ENCODE data around the gene SOBP.
"Not testable (repeated sequence)": the region's sequence is repeated elsewhere in the genome, so short reads cannot be mapped to it uniquely, and the experiment has no call there.

Gene SOBP

DNA sequence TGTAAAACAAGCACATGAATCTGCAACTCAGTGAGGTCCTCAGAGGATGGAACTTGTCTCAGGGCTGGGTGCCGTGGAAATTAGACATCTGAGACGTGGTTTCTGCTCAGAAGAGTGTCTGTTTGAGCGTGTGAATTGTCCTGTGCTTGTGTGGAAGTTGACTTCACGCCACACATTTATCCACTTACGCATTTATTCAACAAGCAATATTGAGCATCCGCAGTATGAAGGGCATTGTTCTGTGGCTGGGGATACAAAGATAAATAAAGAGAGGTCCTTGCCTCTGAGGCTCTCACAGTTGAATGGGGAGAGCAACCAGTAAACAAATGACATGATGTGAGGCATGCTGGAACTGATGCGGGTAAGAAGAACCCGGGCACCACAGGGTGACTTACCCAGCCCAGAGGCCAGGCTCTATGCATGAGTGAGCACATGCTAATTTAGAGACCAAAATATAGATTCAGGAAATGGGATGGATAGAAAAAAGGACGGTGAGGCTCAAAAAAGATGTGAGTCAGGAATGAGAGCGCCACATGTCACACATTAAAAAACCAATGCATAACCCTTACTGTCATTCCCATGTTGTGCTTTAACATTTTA lies 60.4 kb downstream of the SOBP start:
- DNase-seq (ENCODE audit: low read depth in 2 of 3, low spot score in 1 of 3) = no peak

- DNase-seq (ENCODE audit: low read depth in 2 of 3, low spot score in 1 of 3) = no peak
Observed at GRCh38 chr6:107550906-107551305, 61.0 kb downstream of the SOBP start.

- DNase-seq (ENCODE audit: low read depth in 2 of 3, low spot score in 1 of 3) = not testable (repeated sequence)
Observed at GRCh38 chr6:107553121-107553520, 63.2 kb downstream of the SOBP start.

- DNase-seq (ENCODE audit: low read depth in 2 of 3, low spot score in 1 of 3) = no peak
Observed at GRCh38 chr6:107554326-107554725, 64.4 kb downstream of the SOBP start.

- no peak for DNase-seq (ENCODE audit: low read depth in 2 of 3, low spot score in 1 of 3)
Observed at GRCh38 chr6:107554918-107555317, 65.0 kb downstream of the SOBP start.

- no peak for DNase-seq (ENCODE audit: low read depth in 2 of 3, low spot score in 1 of 3)
Observed at GRCh38 chr6:107555449-107555848, 65.5 kb downstream of the SOBP start.

- no peak for DNase-seq (ENCODE audit: low read depth in 2 of 3, low spot score in 1 of 3)
Observed at GRCh38 chr6:107556082-107556481, 66.2 kb downstream of the SOBP start.

DNA sequence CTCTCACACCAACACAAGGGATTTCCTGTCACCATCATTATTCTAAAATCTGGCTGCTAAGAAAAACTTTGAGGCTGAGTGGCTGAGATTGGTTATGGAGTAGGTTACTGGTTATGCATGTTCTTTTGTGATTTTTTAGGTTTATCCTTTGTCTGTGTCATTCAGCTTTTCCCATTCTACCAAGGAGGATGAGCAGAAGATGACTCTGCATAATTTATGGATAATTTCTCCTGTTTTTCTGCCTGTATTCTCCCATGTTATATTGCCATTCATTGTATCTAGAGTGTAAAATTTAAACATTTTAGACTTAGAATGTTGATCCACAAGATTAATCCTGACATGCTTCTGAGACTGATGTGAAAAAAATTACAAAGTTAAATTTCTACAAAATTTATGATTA lies 67.8 kb downstream of the SOBP start:
- no peak for DNase-seq (ENCODE audit: low read depth in 2 of 3, low spot score in 1 of 3)

GRCh38 chr6:107560657-107561056 lies 70.7 kb downstream of the SOBP start:
- no peak for DNase-seq (ENCODE audit: low read depth in 2 of 3, low spot score in 1 of 3)

- no peak for DNase-seq (ENCODE audit: low read depth in 2 of 3, low spot score in 1 of 3)
Observed at GRCh38 chr6:107561306-107561705, 71.4 kb downstream of the SOBP start.

DNA sequence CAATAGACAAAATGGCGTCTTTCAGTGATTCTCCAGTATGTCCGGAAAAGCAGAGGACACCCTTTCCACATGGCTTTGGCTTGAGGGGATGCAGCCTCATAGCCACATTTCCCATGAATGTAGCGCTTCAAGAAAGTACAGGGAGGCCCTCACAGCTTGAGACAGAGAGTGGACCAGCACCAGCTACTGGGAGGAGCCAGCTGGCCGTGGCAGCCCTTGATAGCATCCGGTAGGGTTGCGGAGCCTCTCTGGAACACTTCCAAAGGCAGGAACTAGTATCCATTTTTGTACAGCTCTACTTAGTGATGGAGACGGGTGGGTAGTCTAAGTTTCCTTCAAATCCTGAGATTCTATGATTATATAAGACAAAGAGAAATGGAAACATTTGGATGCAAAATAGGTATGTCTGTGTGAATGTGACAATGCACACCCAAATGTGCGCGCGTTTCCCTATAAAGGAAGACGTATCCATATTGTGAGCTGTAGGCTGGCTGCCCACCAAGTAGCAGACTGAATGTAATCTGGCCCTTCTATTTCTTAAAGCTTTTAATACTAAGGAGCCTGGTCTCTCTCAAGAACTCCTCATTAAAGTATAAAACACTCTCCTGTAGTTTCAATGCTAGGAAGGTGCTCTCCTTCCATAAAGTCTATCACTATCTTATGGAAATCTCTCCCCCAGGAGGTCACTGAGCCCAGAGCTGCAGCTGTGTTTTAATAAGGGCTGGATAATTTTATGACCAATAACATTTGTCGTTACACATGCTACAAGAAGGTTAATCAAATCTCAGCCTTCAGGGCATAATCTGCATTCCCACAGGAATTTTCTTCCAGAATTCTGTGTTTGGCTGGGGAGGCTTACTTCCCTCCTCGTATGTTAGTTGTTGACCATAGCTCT lies 74.0 kb downstream of the SOBP start:
- no peak for DNase-seq (ENCODE audit: low read depth in 2 of 3, low spot score in 1 of 3)

- no peak for DNase-seq (ENCODE audit: low read depth in 2 of 3, low spot score in 1 of 3)
Observed at GRCh38 chr6:107564589-107564951, 74.7 kb downstream of the SOBP start.

GRCh38 chr6:107565165-107565723 lies 75.3 kb downstream of the SOBP start:
- no peak for DNase-seq (ENCODE audit: low read depth in 2 of 3, low spot score in 1 of 3)

DNA sequence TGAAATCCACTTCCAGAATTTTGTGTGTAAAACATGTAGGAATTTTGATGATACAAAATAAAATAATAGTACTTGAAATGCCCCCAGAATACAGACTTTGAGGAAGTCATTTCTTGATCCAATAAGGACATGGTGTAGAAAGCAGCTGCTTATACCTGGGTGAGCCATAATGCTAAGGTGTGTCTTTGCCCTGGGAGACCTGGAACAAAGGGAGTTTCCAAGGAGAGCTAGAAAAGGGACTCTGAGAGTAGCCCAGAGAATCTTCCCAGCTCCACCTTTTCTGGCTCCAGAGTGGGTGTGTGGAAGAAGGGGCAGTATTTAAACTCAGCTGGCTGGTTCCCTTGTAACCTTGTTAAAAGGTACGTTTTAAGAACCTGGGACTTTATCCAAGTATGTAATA lies 77.7 kb downstream of the SOBP start:
- no peak for DNase-seq (ENCODE audit: low read depth in 2 of 3, low spot score in 1 of 3)

DNA sequence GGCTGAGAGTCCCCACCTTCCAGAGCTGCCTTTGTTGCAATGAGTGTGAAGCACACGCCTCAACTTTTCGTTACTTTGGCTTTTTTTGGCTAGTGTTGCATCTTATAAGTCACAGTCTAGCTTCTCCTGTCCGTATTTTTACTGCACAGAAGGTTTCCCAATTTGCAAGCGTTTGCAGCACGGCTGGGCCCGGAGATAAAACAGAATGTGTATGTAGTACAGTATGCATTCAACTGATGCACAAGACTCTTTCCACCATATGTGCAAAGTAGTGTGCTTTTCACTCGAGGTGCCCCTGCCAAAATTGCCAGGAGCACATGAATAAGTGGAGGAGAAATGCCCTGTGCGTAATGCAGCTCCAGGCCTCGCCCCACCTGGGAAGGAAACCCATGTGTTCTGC lies 79.6 kb downstream of the SOBP start:
- no peak for DNase-seq (ENCODE audit: low read depth in 2 of 3, low spot score in 1 of 3)

DNA sequence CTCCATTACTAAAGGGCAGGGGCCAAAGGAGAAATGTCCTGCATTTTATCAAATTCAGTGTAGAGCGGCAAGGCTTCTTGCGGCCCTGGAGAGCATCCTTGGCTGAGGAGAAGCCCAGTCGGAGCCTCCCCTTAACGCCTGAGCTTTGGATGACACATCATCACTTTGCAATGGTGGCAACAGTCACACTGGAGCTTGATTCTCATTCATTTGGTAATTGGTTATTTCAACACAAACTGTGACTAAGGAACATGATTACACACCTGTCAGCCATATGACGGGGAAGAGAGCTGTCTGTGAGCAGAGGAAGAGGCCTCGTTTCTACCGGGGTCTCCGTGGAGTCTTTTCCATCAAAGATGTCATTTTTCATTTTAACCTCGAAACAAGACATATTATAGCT lies 81.4 kb downstream of the SOBP start:
- DNase-seq (ENCODE audit: low read depth in 2 of 3, low spot score in 1 of 3) = no peak

- DNase-seq (ENCODE audit: low read depth in 2 of 3, low spot score in 1 of 3) = no peak
Observed at GRCh38 chr6:107572886-107573285, 83.0 kb downstream of the SOBP start.

- no peak for DNase-seq (ENCODE audit: low read depth in 2 of 3, low spot score in 1 of 3)
Observed at GRCh38 chr6:107574856-107575255, 84.9 kb downstream of the SOBP start.

DNA sequence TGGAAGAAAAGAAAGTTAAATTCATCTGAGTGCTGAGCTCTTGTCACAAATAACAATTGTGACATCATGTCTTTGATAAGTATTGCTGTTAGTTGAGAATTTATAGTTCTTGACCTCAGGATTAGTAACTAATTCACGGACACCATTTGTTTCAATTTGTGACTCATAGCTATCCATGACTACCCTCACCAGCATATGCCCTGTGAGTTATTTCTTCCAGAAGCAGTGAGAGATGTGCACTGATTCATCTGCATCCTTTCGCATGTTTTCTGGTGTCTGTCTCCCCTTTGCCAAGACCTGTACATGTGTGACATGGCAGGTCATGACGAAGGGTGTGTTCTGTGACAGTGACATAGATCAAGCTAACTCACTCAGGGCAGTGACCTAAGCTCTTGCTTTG lies 86.9 kb downstream of the SOBP start:
- DNase-seq (ENCODE audit: low read depth in 2 of 3, low spot score in 1 of 3) = no peak

- no peak for DNase-seq (ENCODE audit: low read depth in 2 of 3, low spot score in 1 of 3)
Observed at GRCh38 chr6:107578642-107579341, 88.9 kb downstream of the SOBP start.

- no peak for DNase-seq (ENCODE audit: low read depth in 2 of 3, low spot score in 1 of 3)
Observed at GRCh38 chr6:107579456-107580056, 89.6 kb downstream of the SOBP start.

Measured in stimulated activated CD4-positive, alpha-beta T cell treated with anti-CD3 and anti-CD28 coated beads, Interleukin-12 subunit alpha, Interleukin-12 subunit beta, amount 100 ng/mL, for 48 hours (primary cell).